ENCODE measurements around the gene YWHAG. TPM values are rescaled to one million over a fixed set of nuclear protein-coding genes. Genes with fewer than 3 reads are reported as not detected.

YWHAG gene
- total and polyA plus RNA-seq, 9 of the 15 experiments (the other 6 are each of a cell fraction or from before 2014, with no cell fraction given), result 30.4 to 246 (median 94.5) TPM

- TF ChIP-seq THAP12 (CRISPR knock-in tag; IDR thresholded peaks at IDR 0.05), result 0 out of 2 replicates have a peak, but pooled peaks have one; percentile 22
- 0 out of 2 replicates have a peak, but pooled peaks have one; percentile 28 for TF ChIP-seq ZFP91 (CRISPR knock-in tag; IDR thresholded peaks at IDR 0.05)
- peak; percentile 83 for TF ChIP-seq TBP (optimal IDR thresholded peaks at IDR 0.05; ENCODE audit: low read depth, low read length)
- TF ChIP-seq XRCC5 (IDR thresholded peaks at IDR 0.05; ENCODE audit: low read depth, low read length), result peak; percentile 66; the same call in 1 of the 2 replicates
- no peak for TF ChIP-seq FOXO4 (CRISPR knock-in tag; IDR thresholded peaks at IDR 0.05)
- no peak for TF ChIP-seq ZNF717 (CRISPR knock-in tag; IDR thresholded peaks at IDR 0.05)
- TF ChIP-seq, protein P1, sequence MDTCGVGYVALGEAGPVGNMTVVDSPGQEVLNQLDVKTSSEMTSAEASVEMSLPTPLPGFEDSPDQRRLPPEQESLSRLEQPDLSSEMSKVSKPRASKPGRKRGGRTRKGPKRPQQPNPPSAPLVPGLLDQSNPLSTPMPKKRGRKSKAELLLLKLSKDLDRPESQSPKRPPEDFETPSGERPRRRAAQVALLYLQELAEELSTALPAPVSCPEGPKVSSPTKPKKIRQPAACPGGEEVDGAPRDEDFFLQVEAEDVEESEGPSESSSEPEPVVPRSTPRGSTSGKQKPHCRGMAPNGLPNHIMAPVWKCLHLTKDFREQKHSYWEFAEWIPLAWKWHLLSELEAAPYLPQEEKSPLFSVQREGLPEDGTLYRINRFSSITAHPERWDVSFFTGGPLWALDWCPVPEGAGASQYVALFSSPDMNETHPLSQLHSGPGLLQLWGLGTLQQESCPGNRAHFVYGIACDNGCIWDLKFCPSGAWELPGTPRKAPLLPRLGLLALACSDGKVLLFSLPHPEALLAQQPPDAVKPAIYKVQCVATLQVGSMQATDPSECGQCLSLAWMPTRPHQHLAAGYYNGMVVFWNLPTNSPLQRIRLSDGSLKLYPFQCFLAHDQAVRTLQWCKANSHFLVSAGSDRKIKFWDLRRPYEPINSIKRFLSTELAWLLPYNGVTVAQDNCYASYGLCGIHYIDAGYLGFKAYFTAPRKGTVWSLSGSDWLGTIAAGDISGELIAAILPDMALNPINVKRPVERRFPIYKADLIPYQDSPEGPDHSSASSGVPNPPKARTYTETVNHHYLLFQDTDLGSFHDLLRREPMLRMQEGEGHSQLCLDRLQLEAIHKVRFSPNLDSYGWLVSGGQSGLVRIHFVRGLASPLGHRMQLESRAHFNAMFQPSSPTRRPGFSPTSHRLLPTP (IDR thresholded peaks at IDR 0.05; ENCODE audit: borderline replicate concordance, extremely low read depth, insufficient read length), result peak; percentile 46
- no peak for TF ChIP-seq BMI1 (IDR thresholded peaks at IDR 0.05; ENCODE audit: low read length)
- TF ChIP-seq, protein P2, sequence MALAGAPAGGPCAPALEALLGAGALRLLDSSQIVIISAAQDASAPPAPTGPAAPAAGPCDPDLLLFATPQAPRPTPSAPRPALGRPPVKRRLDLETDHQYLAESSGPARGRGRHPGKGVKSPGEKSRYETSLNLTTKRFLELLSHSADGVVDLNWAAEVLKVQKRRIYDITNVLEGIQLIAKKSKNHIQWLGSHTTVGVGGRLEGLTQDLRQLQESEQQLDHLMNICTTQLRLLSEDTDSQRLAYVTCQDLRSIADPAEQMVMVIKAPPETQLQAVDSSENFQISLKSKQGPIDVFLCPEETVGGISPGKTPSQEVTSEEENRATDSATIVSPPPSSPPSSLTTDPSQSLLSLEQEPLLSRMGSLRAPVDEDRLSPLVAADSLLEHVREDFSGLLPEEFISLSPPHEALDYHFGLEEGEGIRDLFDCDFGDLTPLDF (CRISPR knock-in tag; IDR thresholded peaks at IDR 0.05), result no peak
- TF ChIP-seq, protein P3, sequence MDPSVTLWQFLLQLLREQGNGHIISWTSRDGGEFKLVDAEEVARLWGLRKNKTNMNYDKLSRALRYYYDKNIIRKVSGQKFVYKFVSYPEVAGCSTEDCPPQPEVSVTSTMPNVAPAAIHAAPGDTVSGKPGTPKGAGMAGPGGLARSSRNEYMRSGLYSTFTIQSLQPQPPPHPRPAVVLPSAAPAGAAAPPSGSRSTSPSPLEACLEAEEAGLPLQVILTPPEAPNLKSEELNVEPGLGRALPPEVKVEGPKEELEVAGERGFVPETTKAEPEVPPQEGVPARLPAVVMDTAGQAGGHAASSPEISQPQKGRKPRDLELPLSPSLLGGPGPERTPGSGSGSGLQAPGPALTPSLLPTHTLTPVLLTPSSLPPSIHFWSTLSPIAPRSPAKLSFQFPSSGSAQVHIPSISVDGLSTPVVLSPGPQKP (CRISPR knock-in tag; IDR thresholded peaks at IDR 0.05), result no peak
- no peak for TF ChIP-seq ZNF707 (CRISPR knock-in tag; conservative IDR thresholded peaks at IDR 0.05)
- TF ChIP-seq KAT2B (IDR thresholded peaks at IDR 0.05; ENCODE audit: low read depth, low read length), result no peak
- no peak for TF ChIP-seq PTTG1 (tag; IDR thresholded peaks at IDR 0.05; ENCODE audit: low read depth)
- TF ChIP-seq KAT7 (CRISPR knock-in tag; IDR thresholded peaks at IDR 0.05; ENCODE audit: borderline replicate concordance), result 0 out of 2 replicates have a peak, but pooled peaks have one; percentile 12
Observed at GRCh38 chr7:76303202-76304147, 55.3 kb downstream of the YWHAG start (continued).
